Measurements from ENCODE around the gene ATAD3B.

ATAD3B gene

DNA sequence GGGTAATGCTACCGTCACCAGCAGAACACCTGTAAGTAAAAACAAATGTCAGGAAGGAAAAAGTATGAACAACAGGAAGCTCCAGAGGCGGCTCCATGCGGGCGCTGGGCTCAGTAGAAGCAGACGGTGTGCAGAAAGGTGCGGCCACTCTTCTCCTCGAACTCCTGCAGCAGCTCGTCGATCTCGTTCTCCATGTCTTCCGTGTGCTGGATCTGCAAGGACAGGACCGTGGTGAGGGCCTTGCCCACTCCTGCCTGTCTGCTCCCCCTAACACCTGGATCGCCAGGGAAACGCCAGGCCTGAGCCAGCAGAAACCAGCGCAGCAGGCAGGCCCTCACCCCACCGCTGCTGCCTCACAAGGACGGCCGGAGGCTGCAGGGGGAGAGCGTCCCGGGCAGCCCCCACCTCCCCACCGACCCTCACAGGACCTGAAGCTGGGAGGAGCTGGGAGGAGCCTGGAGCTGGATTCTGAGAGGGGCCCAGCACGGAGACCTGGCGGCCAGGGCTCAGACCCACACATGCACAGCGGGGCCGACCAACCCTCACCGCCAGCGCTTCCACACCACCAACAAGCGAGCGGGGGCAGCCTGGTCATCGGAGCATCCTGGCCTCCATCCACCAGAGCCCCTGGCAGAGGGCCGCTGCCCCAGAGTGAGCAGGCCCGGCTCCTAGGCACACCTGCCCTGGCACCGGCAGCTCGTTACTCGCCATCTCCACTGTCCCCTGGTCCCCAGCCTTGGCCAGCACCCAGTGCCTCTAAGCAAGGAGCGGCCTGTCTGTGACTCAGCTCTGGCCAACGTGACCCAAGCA is 70.6 kb downstream of the ATAD3B start:
- TF ChIP-seq, protein P1, sequence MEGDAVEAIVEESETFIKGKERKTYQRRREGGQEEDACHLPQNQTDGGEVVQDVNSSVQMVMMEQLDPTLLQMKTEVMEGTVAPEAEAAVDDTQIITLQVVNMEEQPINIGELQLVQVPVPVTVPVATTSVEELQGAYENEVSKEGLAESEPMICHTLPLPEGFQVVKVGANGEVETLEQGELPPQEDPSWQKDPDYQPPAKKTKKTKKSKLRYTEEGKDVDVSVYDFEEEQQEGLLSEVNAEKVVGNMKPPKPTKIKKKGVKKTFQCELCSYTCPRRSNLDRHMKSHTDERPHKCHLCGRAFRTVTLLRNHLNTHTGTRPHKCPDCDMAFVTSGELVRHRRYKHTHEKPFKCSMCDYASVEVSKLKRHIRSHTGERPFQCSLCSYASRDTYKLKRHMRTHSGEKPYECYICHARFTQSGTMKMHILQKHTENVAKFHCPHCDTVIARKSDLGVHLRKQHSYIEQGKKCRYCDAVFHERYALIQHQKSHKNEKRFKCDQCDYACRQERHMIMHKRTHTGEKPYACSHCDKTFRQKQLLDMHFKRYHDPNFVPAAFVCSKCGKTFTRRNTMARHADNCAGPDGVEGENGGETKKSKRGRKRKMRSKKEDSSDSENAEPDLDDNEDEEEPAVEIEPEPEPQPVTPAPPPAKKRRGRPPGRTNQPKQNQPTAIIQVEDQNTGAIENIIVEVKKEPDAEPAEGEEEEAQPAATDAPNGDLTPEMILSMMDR (IDR thresholded peaks at IDR 0.05; ENCODE audit: extremely low read depth, missing control alignments), result no peak
- no peak for DNase-seq (ENCODE audit: low spot score)

DNA sequence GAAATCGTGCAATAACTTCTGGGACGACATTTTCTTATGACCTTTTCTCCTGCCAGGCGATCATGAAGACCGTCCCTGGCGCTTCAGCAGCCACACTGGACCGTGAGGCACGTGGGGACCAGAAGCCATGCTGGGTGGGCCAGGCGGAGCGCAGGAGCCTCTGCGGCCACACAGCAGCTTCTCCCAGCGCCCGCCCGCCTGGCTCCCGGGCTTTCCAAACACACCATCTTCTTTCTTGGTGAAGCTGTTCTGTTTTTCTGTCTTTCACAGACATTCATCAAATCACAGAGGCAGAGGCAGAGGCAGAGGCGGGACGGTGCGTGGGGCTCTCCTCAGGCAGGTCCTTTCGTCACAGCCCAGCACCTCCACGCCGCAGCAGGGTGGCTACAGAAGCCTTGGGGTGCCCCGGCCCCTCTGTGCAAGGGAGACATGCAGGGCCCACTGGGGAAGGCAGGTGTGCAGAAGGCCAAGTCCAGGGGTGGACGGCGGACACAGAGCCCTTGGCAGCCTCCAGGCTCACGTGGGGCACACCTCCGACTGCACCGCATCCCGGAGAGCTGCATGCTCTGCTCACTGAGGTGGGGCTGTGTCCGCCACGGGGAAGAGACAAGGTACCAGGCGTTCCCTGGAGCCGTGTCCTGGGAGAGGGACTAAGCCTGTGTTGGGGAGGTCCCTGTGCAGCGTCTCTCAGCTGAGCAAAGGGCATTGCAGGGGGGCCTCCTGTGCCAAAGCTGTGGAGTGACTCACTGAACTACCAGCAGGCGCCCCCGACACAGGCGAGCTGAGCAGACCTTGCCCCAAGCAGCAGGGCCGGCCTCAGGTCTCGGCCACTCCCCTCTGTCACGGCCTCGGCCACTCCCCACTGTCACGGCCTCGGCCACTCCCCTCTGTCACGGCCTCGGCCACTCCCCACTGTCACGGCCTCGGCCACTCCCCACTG is 71.5 kb downstream of the ATAD3B start:
- TF ChIP-seq, protein P1 (IDR thresholded peaks at IDR 0.05; ENCODE audit: extremely low read depth, missing control alignments), result no peak
- DNase-seq (ENCODE audit: low spot score), result no peak

DNA sequence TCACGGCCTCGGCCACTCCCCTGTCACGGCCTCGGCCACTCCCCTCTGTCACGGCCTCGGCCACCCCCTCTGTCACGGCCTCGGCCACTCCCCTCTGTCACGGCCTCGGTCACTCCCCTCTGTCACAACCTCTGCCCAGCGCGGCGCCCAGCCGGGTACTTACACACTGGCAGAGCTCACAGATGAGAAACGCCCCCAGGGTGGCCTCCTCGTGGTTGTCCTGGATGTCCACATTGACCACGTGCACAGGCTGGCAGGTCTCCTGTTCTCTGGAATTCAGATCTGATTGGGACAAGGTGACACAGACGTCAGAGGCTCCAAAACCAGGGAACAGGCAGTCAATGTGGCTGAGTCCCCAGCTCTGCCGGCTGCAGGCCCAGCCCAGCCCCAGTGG is 72.1 kb downstream of the ATAD3B start:
- DNase-seq (ENCODE audit: low spot score), result no peak
- TF ChIP-seq, protein P1 (IDR thresholded peaks at IDR 0.05; ENCODE audit: extremely low read depth, missing control alignments), result no peak

DNA sequence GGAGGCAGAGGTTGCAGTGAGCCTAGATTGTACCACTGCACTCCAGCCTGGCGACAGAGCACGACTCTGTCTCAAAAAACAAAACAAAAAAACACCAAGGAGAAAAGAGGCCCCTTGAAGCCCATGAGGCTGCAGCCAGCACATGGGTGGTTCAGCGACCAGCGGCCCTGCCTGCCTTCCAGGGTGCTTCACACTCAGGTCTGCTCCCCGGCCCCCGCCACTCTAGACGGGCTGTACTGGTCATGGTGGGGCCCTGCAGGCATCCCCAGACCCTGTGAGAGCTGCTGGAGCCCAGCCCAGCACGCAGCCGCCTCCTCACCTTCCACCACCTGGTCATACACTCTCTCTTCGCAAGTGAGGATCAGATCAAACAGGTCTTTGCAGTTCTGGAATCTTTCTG is 73.0 kb downstream of the ATAD3B start:
- TF ChIP-seq, protein P1 (IDR thresholded peaks at IDR 0.05; ENCODE audit: extremely low read depth, missing control alignments), result no peak
- no peak for DNase-seq (ENCODE audit: low spot score)

All from GM20000 (cell line).